GM21381 (cell line): ENCODE measurements around the gene HEPHL1.

Experiments
- ATAC-seq: cut with Tn5 transposase; IDR thresholded peaks from one replicate; pipeline ENCODE4 v1.9.1; 2021; ENCODE audit warnings: mild to moderate bottlenecking, moderate library complexity; ENCODE audit not compliant: unreplicated experiment

HEPHL1 gene

DNA sequence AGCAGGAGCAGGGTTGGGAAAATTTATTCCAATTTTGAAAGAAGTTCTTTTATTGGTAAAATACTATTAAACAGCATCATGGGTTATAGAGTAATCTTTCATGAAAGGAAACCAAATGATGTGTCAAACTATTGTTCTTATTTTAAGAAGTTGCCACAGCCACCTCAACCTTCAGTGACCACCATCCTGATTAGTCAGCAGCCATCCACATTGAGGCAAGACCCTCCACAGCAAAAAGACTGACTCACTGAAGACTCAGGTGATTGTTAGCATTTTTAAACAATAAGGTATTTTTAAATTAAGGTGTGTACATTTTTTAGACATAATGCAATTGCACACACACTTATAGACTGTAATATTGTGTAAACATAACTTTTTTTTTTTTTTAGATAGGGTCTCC lies 3.7 kb upstream of the HEPHL1 start:
- ATAC-seq, result no peak

DNA sequence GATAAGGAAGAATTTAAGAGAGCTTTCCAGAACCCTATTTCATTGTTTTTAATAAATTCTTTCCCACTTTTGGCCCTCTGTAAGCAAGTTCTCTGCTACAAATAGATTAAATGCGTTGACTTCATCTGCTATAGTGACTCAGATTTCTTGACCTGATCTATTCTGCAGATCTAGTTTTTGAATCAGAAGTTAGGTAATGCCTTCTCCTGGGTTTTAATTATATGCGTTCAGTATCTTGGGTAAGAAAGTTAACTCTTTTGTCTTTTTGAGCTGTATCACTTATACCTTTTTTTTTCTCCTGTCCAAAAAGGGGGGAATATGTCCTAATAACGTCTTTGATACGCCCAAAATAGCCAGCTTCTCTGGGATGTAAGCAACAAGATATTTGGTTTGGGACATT lies 2.4 kb upstream of the HEPHL1 start:
- no peak for ATAC-seq

DNA sequence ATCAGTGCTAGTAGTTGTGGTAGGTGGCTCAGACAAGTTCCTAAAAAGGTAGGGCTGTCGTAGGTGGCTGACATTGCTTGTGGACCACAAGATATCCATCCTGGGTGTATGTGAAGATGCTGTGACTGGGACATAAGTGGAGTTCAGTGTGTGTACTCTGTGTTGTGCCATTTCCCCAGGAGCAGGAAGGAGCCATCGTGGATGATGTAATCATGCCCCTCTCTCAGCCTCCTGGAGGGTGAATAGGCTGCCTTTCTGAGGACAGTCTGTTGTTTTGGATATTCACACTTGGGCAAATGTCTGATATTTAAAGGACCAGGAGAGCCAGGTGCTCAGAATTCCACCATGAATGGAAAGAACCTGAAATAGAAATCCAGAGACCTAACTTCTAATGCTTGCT lies 2.7 kb downstream of the HEPHL1 start:
- no peak for ATAC-seq

DNA sequence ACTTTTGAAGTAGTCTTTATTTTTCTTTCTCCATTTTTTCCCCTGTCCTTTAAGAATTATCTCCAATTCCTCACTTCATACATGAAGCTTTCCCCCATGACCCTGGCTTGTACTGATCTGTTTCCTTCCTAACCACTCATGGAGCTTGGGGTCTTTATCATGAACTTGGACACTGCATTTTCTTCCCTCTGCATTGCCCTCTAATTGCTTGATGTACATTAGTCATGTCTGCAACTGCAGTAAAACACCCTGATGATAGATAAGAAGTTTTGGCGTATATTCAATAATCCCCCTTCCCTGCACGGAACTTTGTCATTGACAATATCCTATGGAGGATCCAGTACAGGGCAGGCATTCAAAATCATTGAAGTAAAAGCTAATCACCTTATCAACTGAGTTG lies 3.4 kb downstream of the HEPHL1 start:
- ATAC-seq, result no peak

DNA sequence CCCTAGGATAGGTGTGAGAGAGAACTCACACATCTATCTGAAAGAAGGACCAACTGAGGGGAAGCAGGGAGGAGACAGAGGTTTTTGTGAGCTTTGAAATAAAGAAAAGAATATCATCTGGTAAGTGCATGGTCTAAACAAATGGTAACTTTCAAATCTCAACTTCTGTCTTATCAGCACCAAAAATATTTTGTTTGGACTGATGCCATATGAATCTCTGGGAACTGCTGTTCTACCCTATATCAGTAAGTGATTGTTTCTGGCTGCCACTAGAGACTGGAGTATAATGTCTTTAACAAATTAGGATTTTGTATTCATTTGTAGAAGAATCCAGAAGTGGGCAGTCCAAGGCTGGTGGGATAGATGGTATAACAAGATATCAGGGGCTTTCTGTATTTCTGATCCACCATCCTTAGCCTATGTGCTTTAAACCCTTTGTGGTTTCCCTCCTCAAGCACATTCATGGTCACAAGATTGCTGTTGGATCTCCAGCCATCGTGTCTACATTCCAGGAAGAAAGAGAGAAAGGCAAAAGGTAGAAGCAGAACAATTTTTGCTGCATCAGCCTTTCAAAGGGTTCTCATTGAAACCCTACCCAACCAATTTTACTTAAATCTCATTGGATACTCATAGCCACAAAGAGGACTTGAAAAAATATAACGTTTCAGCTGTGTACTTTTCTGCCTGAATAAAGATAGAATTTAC lies 4.7 kb downstream of the HEPHL1 start:
- ATAC-seq, result no peak

DNA sequence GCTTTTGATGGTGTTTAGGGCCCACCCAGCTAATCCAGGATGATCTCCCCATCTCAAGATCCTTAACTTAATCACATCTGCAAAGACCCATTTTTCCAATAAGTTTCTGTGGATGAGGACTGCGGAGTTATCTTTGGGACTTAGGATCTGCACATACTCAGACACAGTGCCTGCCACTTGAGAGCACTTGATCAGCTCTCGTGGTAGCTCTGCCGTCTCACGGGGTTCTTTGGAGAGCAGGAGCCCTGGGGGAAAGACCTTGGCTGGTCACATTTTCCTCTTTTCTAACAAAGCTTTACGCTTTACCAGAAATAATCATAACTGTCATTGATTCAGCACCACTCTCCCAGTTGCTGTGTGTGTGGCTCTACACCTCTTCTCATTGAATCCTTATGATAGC lies 6.1 kb downstream of the HEPHL1 start:
- no peak for ATAC-seq

DNA sequence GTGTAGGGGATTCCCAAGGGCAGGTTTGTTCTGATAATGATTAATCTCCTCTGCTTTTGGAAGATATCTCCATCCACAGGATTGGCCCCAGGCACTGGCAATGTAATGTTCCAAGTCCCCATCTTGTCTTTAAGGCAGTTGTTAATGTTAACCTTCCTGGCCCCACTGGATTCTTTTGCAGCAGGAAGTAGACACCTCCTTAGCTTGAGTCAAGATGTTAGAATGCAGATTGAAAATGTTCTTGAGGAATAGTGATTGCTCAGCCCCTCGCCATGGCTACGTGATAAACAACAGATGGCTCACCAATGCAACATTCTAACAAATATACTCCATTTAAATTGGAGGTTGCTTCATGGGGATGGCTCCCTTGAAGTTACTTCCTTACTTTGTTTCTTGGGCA lies 7.3 kb downstream of the HEPHL1 start:
- no peak for ATAC-seq

DNA sequence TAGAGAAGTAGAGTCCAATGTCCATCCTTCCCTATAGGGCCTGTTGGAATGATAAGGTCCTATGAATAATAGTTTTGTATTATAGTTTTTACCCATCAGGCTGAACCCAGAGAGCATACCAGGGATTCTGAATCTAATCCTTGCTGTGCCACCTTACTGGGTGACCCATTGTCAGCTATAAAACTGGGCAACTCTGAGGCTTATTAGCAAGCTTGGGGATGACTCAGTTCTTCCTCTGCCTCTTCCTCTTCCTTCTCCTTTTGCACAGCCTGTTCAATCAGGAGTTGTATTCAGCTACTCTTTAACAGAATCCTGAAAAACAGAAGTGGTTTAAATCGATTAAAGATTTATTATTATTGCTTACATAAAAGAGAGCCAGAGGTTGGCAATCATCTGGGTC lies 8.9 kb downstream of the HEPHL1 start:
- ATAC-seq, result no peak

DNA sequence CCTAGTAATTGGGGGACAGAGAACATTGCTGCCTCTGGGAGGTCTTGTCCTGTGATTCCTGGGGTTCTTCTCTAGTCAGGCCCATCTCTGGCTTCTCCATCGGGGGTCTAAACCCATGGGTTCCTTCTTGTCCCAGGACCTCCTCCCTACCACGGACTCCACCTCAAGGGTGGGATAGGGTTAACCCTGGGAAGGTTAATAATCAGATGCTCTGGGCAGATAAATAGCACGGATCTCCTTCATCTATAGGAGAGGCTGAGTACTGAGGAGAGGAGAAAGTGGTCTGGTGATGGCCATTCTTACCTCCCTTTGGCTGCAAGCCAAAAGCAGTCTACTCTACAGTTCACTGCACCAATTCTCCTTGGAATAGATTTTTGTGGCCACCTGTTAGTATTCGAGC lies 10.5 kb downstream of the HEPHL1 start:
- no peak for ATAC-seq

DNA sequence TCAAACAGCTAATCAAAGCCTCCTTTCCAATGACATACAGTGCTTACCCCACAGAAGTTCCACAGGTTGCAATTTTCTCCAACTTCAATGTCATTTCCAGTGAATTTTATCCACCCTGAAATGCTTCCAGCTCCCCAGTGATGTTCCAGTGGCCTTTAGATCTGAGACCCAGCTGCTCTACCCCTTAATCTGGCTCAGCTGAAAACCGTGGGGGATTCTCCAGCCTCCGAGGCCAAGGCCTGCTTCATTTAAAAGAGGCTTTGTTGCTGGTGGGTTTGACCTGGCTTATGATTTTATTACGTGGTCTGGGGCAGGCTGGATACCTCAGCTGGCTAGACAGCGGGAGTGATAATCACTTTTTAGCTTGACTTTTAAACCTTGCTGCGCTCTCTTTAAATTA lies 10.9 kb downstream of the HEPHL1 start:
- ATAC-seq, result no peak

DNA sequence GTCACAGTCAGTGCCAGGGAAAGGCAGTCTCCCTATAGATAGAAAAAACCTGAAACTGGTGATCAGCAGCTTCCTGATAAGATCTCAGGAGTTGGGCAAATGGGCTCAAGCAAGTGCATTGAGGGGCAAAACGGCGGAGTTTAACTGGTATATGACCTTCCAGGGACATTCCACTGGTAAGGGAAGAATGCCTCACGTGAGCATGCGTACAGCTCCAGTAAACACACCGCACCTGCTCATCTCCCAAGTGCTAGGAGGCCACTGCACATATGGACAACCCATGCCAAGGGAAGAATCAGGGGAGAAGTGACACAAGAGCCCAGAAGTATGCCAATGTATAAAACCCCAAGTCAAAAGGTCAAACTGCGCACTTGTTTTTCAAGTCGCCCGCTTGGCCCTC lies 11.6 kb downstream of the HEPHL1 start:
- ATAC-seq, result no peak

DNA sequence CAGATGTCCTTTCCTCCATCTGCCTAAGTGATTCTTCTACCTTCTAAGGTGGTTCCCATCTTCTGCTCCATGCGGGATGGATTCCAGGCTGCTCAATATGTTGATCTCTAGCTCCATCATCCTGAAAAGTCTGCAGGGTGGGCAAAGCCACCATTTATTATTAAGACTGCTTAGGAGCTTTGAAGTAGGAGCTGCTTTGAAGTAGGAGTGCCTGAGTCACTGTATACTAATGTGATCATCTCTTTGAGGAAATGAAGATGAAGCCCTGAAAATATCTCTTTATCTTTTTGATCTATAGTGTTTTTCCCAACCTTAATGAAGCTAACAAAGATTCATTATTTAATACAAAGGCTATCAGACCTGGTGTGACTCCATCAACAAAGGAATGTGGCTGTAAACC lies 13.1 kb downstream of the HEPHL1 start:
- no peak for ATAC-seq

DNA sequence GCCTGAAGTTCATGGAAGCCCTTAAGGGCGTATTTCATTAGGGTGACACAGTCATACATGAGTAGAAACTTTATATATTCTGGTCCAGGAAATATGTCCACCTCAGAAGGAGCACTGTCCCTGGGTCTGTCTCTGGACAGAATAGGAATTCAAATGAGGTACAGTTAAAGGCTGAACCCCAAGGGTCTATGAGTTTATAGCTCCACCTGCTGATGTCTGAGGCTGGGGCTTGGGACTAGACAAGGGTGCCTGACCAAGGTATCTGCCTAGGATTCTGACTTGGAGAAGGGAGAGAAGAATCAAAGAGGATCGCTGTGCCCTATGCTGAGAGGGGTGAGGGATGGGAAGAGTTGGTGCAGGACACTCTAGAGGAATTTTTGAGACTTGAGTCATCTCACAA lies 14.9 kb downstream of the HEPHL1 start:
- ATAC-seq, result no peak

DNA sequence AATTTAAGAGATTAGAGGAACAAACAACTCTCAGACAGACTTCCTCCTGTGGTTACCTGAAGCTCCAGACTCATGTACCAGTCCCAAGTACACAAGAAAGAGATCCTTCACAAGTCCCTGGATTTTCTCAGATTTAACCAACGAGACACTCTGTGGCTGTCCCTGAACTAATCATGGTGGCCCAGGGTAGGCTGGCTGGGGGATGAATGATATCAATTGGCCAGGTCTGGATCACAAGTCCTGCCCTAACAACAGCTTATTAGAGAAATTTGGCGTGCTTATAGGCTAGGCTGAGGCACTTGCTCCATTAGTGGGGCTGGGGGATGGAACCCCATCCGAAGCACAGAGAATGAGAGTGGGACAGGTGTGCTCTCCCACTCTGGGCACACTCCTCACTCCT lies 22.1 kb downstream of the HEPHL1 start:
- no peak for ATAC-seq

DNA sequence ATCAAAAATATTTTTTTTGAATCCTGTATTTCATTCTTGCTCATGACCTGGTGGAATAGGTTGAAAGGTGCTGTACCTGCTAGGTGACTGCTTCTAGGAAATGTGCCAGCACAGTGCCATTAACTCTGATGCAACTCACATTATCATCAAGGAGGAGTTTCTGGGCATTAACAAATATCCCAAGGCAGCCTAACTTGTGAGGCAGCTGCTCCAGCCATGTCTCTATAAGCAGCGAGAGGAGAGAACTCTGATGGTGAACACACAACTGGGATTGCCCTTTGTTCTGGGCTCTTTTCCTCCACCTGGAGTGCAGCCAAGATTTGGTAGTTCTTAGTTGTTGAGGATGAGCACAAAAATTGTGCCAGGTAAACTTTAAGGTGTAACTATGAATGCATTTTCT lies 25.6 kb downstream of the HEPHL1 start:
- ATAC-seq, result no peak

DNA sequence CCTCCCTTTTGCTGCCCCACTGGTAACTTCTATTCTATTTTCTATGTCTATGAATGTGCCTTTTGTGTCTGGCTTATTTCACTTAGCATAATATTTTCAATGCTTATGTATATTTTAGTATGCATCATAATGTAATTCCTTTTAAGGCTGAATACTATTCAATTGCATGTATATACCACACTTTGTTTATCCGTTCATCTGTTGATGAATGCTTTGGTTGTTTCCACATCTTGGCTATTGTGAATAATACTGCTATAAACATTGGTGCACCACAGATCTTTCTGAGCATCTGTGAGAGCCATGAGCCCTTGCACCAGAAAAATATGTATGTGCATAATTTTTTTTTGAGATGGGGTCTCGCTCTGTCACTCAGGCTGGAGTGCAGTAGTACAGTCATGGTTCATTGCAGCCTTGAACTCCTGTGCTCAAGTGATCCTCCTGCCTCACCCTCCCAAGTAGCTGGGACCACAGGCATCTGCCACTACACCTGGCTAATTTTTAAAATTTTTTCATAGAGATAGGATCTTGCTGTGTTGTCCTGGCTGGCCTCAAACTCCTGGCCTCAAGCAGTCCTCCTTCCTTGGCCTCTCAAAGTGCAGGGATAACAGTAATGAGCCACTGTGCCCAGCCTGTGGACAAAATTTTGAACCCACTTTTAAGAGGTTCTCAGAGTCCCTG lies 27.0 kb downstream of the HEPHL1 start:
- ATAC-seq, result no peak

DNA sequence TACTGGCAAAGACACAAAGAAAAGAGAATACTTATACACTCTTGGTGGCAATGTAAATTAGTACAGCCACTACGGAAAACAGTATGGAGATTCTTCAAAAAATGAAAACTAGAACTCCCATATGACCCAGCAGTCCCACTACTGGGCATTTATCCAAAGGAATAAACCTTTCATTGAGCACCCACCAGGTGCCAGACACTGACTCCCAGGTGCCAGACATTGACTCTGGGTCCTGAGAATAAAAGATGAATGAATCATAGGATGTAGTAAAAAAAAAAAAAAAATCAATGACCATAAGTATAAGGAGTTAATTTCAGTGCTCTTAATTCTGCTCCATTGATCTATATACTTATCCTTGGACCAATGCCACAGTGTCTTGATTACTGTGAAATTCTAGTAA lies 28.2 kb downstream of the HEPHL1 start:
- no peak for ATAC-seq

DNA sequence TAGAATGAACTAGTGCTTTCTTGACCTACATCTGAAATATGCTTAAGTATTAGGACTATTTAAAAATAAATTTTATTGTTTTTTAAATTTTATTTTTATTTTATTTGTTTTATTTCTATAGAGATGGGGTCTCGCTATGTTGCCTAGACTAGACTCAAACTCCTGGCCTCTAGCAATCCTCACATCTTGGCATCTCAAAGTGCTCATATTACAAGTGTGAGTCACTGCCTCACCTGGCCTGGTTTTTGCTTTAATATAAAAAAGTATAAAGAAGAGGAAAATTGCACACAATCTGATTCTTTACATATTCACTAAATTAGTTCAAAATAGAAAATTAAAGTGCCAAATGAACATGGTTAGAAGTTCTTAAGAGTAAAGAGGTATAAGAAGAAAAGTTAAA lies 37.5 kb downstream of the HEPHL1 start:
- ATAC-seq, result no peak

DNA sequence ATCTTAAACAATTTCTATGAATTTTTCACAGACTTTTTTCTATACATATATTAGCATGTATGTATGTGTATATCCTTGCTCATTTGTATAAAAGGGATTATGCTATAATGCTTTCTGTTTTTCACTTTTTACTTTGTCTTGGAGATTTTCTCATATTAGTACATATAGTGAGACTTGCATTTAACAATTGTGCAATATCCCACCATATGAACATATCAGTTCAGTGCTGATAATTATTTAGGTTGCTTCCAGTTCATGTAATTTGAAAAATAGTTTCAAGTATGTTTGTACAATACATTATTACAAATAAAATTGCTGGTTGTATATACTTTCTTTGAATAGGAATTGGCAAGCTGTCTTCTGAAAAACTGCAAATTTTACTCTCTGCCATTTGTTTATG lies 37.9 kb downstream of the HEPHL1 start:
- no peak for ATAC-seq

DNA sequence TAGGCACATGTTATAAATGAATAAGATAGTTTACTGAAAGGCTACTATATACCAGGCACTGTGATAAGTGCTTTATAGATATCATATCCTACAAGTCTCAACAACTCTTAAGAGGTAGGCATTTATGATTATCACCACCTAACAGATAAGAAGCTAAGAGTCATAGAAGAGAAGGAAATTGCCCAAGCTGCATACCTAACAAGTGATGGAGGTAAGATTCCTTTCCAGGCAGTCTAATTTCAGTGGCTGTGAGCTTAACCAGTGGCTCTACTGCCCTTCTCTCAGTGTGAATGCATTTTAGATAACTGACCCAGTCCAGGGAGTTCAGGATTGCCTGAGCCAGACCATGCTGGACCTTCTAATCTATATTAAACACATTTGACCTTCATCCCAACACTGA lies 39.2 kb downstream of the HEPHL1 start:
- ATAC-seq, result no peak

DNA sequence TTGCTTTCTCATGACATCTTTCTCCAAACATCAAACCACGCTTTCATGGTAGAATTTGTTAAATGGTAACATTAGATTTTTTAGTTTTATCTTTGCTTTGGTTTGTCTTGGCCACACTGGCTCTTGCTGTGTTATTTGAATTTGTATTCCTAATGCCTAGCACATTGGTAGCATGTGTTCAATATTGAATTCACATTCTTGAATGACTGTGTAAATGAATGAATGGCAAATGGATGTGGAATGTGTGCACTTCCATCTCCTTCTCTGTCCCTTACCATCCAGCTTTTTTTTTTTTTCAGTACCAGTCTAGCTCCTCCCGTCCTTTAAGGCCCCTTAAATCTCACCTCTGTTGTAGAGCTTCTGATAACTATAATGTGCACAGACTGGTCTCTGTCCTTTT lies 41.2 kb downstream of the HEPHL1 start:
- ATAC-seq, result no peak

DNA sequence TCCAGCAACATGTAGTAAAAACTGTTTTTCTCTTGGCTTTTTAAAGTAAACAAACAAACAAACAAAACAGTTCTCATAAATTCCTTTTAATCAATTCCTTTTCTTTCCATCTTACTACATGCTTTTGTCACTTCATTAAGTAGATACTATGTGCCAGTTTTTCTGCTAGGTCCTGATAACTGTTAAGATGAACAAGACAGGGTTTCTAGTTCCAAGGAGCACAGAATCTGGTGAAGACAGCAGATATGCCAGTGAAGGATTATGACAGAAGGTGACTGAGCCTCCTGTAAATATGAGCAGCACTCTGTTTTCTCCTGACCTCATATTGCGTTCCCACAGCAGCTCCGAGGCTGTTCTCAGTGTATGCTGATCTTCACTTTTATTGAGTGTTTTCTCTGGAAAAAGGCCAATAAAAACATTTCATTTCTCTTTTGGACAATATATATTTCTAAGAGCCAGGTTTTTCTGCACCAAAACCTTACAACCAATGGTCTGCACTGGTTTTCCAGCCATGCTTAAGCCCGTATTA lies 45.8 kb downstream of the HEPHL1 start:
- no peak for ATAC-seq

DNA sequence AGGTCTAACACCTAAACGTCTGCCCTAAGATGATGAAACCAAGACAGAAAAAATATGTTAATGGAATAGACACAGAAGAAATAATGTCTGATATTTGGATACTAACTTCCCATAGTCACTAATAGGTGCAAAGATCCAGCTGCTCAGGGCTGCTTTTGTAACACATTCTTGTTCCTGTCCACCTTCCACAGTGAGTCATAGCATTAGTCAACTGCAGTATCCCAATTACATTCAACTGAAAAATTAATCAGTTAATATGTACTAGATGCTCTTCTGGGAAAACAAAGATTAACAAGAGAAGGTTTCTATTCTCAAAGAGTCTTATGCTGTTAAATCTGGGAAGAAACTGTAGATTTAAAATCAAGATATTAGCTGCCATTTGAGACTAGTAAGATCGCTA lies 47.6 kb downstream of the HEPHL1 start:
- no peak for ATAC-seq
